ENCODE results near the gene DBH.

DNA sequence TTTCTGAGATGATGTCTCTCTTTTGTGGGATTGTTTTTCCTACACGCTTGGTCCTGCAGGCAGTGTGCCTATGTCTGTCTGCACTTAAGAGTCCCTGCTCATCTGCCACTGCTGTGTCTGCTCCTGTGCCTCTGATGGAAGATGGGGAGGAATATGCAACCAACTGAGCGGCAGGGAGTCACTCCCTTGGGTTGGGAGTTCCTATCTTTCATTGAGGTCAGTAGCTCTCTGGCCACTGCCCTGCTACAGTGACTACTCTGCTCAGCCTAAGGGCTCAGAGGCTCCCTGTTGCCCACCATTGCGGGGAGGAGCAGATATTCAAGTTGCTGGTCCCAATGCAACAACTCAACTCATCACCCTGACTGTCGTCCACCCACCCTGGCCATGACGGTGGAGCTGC is 13.6 kb upstream of the DBH start:
- TF ChIP-seq POLR2A (IDR thresholded peaks at IDR 0.05), result no peak
- TF ChIP-seq CTCF (IDR thresholded peaks at IDR 0.05), result no peak

All from sigmoid colon (tissue), 3 donors.